Kidney (tissue), 14 donors: ENCODE measurements around the gene ARMC5. TPM values are rescaled to one million over a fixed set of nuclear protein-coding genes. Genes with fewer than 3 reads are reported as not detected.

Experiments used
- DNase-seq, 5 donors: peaks; one replicate each; pipeline ENCODE4 v3.0.0-alpha.2; 2013 to 2020
- FAIRE-seq: peaks from 2 replicates; lab custom pipeline; 2012; peaks lifted over from hg19 to GRCh38; lab: Jason Lieb, UNC
- H3K27ac ChIP-seq, 2 donors: one replicate each; pipeline ENCODE4 v1.7.0; 2013; ENCODE audit warnings: low read depth in 2 of 2, low read length in 2 of 2, inconsistent platforms in 1 of 2
- H3K27me3 ChIP-seq: one replicate; pipeline ENCODE4 v1.7.1; 2013; ENCODE audit warnings: low read length, inconsistent platforms; ENCODE audit not compliant: control insufficient read depth, insufficient read depth
- H3K36me3 ChIP-seq, 3 donors: one replicate each; pipeline versions ENCODE4 v1.7.0 to v1.7.1; 2013; ENCODE audit warnings: low read length in 3 of 3, control low read depth in 1 of 3, inconsistent platforms in 1 of 3; ENCODE audit not compliant: insufficient read depth in 3 of 3, control insufficient read depth in 2 of 3
- H3K4me1 ChIP-seq, 3 donors: one replicate each; pipeline versions ENCODE4 v1.7.0 to v1.7.1; 2013; ENCODE audit warnings: low read length in 3 of 3, inconsistent platforms in 1 of 3, low read depth in 1 of 3; ENCODE audit not compliant: control insufficient read depth in 2 of 3, insufficient read depth in 2 of 3
- H3K4me3 ChIP-seq, 3 donors: one replicate each; pipeline versions ENCODE4 v1.7.0 to v1.8.1; 2013; ENCODE audit warnings: low read length in 3 of 3, control low read depth in 1 of 3, inconsistent platforms in 1 of 3
- H3K9ac ChIP-seq, 3 donors: one replicate each; pipeline versions ENCODE4 v1.7.0 to v1.7.1; 2013; ENCODE audit warnings: low read length in 3 of 3, control low read depth in 1 of 3, inconsistent platforms in 1 of 3
- H3K9me3 ChIP-seq, 3 donors: one replicate each; pipeline versions ENCODE4 v1.7.0 to v1.7.1; 2013; ENCODE audit warnings: low read length in 3 of 3, control low read depth in 1 of 3, inconsistent platforms in 1 of 3; ENCODE audit not compliant: control insufficient read depth in 2 of 3, insufficient read depth in 1 of 3
- CTCF ChIP-seq: IDR thresholded peaks from 3 replicates; pipeline ENCODE4 v1.5.1; 2012; ENCODE audit warnings: mild to moderate bottlenecking, moderate library complexity, borderline replicate concordance; ENCODE audit not compliant: insufficient read depth; ENCODE audit errors: extremely low read depth
- intact Hi-C: fragments of 100-400 bp; cut with DNase I; formaldehyde crosslinking; loops from one replicate; pipeline ENCODE4 v1.11.1; 2022
- polyA plus RNA-seq: library from polyadenylated mRNA; stranded (reverse); fragments of 350-450 nt; fragmentation: Illumina TruSeq; extraction: RNeasy Lipid Tissue Mini Kit (QIAGEN cat#74804); gene quantifications from one replicate; pipeline ENCODE4 v1.2.3, GENCODE V29; 2014; ENCODE audit warnings: low read depth, low replicate concordance; ENCODE audit not compliant: insufficient read depth
- total RNA-seq: library from RNA; stranded (reverse); fragmentation: NEBNext Ultra II Directional; extraction: Animal tissue kit (Norgen Biotek cat#: 25700); gene quantifications from one replicate; pipeline ENCODE4 v1.2.1, GENCODE V29; 2021
- donor health status: control.
- donor health status: control.
- donor health status: control.
- donor health status: control.
- donor health status: control.
- donor health status: DM: yes; HTN: yes; CAD: no.
- donor health status: Normal renal cell carcinoma (clear cell type).

Gene ARMC5
- total and polyA plus RNA-seq, 2 donors from 2014 or later, result 9.6 to 10.9 TPM

GRCh38 chr16:31471241-31471874, 12.1 kb downstream of the ARMC5 start:
- no peaks in the 10 kb centered on the region for H3K9me3 ChIP-seq
- intact Hi-C loops, result no loop called here
- peak overlapping the region; percentile 14 to 62 (median 47) for H3K4me3 ChIP-seq
- peaks cover 0 to 8% (median 0%) of the 10 kb centered on the region in 3 donors for H3K36me3 ChIP-seq
- no peak for TF ChIP-seq CTCF
- DNase-seq, result peak in 1 of 5 donors; percentile 54
- peaks cover 0 to 9% (median 0%) of the 10 kb centered on the region in 3 donors for H3K4me1 ChIP-seq
- no peak for FAIRE-seq
- peak overlapping the region in 1 of 3 donors; percentile 59 for H3K9ac ChIP-seq
- H3K27me3 ChIP-seq, result no peaks in the 10 kb centered on the region
- peak overlapping the region; percentile 76 to 86 for H3K27ac ChIP-seq

- DNase-seq (peak; percentile 54 to 90 (median 81)), FAIRE-seq (no peak)
- no peaks in the 10 kb centered on the region for H3K27me3 ChIP-seq
- no peak for TF ChIP-seq CTCF
- no peaks in the 10 kb centered on the region for H3K9me3 ChIP-seq
- H3K4me1 ChIP-seq, result peaks cover 0 to 8% (median 0%) of the 10 kb centered on the region in 3 donors
- peak within 1 kb of the TSS; percentile 6 to 65 (median 59) for H3K9ac ChIP-seq
- peaks cover 0 to 7% (median 0%) of the 10 kb centered on the region in 3 donors for H3K36me3 ChIP-seq
- intact Hi-C loops, result no loop called here
- H3K27ac ChIP-seq, result peak within 1 kb of the TSS; percentile 86 to 93
- H3K4me3 ChIP-seq, result peak within 1 kb of the TSS; percentile 61 to 69 (median 62)
These were observed 12.8 kb downstream of the ARMC5 start, which contains the start of gene TGFB1I1 for GRCh38 chr16:31471875-31472708. TGFB1I1 (plus strand) TSS chr16:31472152; CDS start chr16:31472189, 37 bp downstream.

- no peak for FAIRE-seq
- peak; percentile 49 for TF ChIP-seq CTCF
- Histone ChIP-seq H3K27me3 (no peaks in the 10 kb centered on the region), H3K9ac (peak overlapping the region; percentile 6 to 65 (median 55)), H3K4me3 (peak overlapping the region; percentile 56 to 69 (median 61)), H3K27ac (peak overlapping the region; percentile 86 to 93), H3K9me3 (no peaks in the 10 kb centered on the region), H3K4me1 (peaks cover 0 to 6% (median 0%) of the 10 kb centered on the region in 3 donors), H3K36me3 (peaks cover 0 to 4% (median 0%) of the 10 kb centered on the region in 3 donors)
- peak; percentile 74 to 97 (median 89) for DNase-seq
- intact Hi-C loops, result no loop called here
These were observed 13.5 kb downstream of the ARMC5 start for GRCh38 chr16:31472709-31473203.
